WTC11 (cell line): ENCODE results near the gene HTRA1. TPM values are rescaled to one million over a fixed set of nuclear protein-coding genes. Genes with fewer than 3 reads are reported as not detected.
A peak's percentile ranks its signal among the peaks of the same experiment; 100 is the strongest.

Experiments
- ATAC-seq: fragments of 200-7000 bp; cut with Tn5 transposase; 2 replicates; pipeline ENCODE4 v1.10.0; 2021; ENCODE audit warnings: mild to moderate bottlenecking, moderate library complexity
- Bru-seq: library from RNA; stranded (reverse); fragments of 400-500 nt; gene quantifications from one replicate; lab custom pipeline; 2021; lab: Mats Ljungman, UMichigan
- CTCF ChIA-PET: fragments of 300-600 bp; sonication (Branson Sonifier 250); formaldehyde crosslinking; loops from one replicate; lab custom pipeline; 2021; ENCODE audit warnings: antibody characterized with exemption; lab: Charles Lee
- POLR2A ChIA-PET: fragments of 350-600 bp; sonication (Branson Sonifier 250); formaldehyde crosslinking; loops from one replicate; lab custom pipeline; 2021; ENCODE audit warnings: antibody characterized with exemption; lab: Charles Lee
- DNase-seq: peaks from one replicate; pipeline ENCODE4 v3.0.0; 2021; ENCODE audit warnings: low spot score
- H3K27ac Mint-ChIP-seq: 2 replicates; pipeline ENCODE4 v1.8.0; 2021; ENCODE audit warnings: mixed read lengths
- H3K27me3 Mint-ChIP-seq: 2 replicates; pipeline ENCODE4 v1.8.0; 2021; ENCODE audit warnings: low read depth, mild to moderate bottlenecking, moderate library complexity, mixed read lengths
- H3K36me3 Mint-ChIP-seq: 2 replicates; pipeline ENCODE4 v1.8.0; 2021; ENCODE audit warnings: mixed read lengths
- H3K4me1 Mint-ChIP-seq: 2 replicates; pipeline ENCODE4 v1.8.0; 2022; ENCODE audit warnings: mixed read lengths
- H3K4me3 Mint-ChIP-seq: 2 replicates; pipeline ENCODE4 v1.8.0; 2021; ENCODE audit warnings: mild to moderate bottlenecking, moderate library complexity, mixed read lengths
- H3K9me3 Mint-ChIP-seq: 2 replicates; pipeline ENCODE4 v1.8.0; 2021; ENCODE audit warnings: mixed read lengths
- AR ChIP-seq: fragments of 250-450 bp; sonication (Bioruptor Pico); IDR thresholded peaks from 2 replicates; pipeline ENCODE4 v1.9.0; 2021; ENCODE audit warnings: mild to moderate bottlenecking
- ATF1 ChIP-seq: sonication (generic); formaldehyde crosslinking; IDR thresholded peaks from 2 replicates; pipeline ENCODE4 v1.8.1; 2023; ENCODE audit warnings: mild to moderate bottlenecking, moderate library complexity, missing genetic modification reagents
- ATF2 ChIP-seq: sonication (generic); formaldehyde crosslinking; IDR thresholded peaks from 2 replicates; pipeline ENCODE4 v1.8.1; 2022; ENCODE audit warnings: low read depth, missing genetic modification reagents, borderline replicate concordance
- ATF6 ChIP-seq: sonication (generic); formaldehyde crosslinking; IDR thresholded peaks from 2 replicates; pipeline ENCODE4 v1.8.1; 2023; ENCODE audit warnings: mild to moderate bottlenecking, missing genetic modification reagents
- CDX4 ChIP-seq: fragments of 250-450 bp; sonication (Bioruptor Pico); IDR thresholded peaks from 2 replicates; pipeline ENCODE4 v1.9.0; 2021; ENCODE audit warnings: moderate library complexity, mild to moderate bottlenecking, inconsistent platforms, borderline replicate concordance
- CREM ChIP-seq: sonication (generic); formaldehyde crosslinking; IDR thresholded peaks from 2 replicates; pipeline ENCODE4 v1.8.1; 2022; ENCODE audit warnings: mild to moderate bottlenecking, missing genetic modification reagents, moderate library complexity
- FOXP1 ChIP-seq: sonication (generic); formaldehyde crosslinking; IDR thresholded peaks from 2 replicates; pipeline ENCODE4 v1.8.0; 2022; ENCODE audit warnings: missing genetic modification reagents, mild to moderate bottlenecking, moderate library complexity, borderline replicate concordance
- GTF2I ChIP-seq: fragments of 250-450 bp; sonication (Bioruptor Pico); conservative IDR thresholded peaks from 2 replicates; pipeline ENCODE4 v1.4.0; 2021; ENCODE audit warnings: mild to moderate bottlenecking
- HMGA2 ChIP-seq: fragments of 250-450 bp; sonication (Bioruptor Pico); IDR thresholded peaks from 2 replicates; pipeline ENCODE4 v1.4.0; 2021; ENCODE audit warnings: mild to moderate bottlenecking, moderate library complexity
- KAT7 ChIP-seq: sonication (generic); formaldehyde crosslinking; IDR thresholded peaks from 2 replicates; pipeline ENCODE4 v1.8.1; 2023; ENCODE audit warnings: missing genetic modification reagents, mild to moderate bottlenecking, borderline replicate concordance
- MLX ChIP-seq: sonication (generic); formaldehyde crosslinking; IDR thresholded peaks from 2 replicates; pipeline ENCODE4 v1.8.1; 2023; ENCODE audit warnings: mild to moderate bottlenecking, missing genetic modification reagents, moderate library complexity
- MXD4 ChIP-seq: fragments of 250-450 bp; sonication (Bioruptor Pico); IDR thresholded peaks from 2 replicates; pipeline ENCODE4 v1.8.0; 2021; ENCODE audit warnings: mild to moderate bottlenecking, moderate library complexity, borderline replicate concordance
- NFE2L1 ChIP-seq: sonication (generic); formaldehyde crosslinking; IDR thresholded peaks from 2 replicates; pipeline ENCODE4 v1.8.1; 2023; ENCODE audit warnings: missing genetic modification reagents
- RELA ChIP-seq: sonication (generic); formaldehyde crosslinking; IDR thresholded peaks from 2 replicates; pipeline ENCODE4 v1.8.1; 2022; ENCODE audit warnings: missing genetic modification reagents, mild to moderate bottlenecking, borderline replicate concordance
- RORB ChIP-seq: fragments of 250-450 bp; sonication (Bioruptor Pico); IDR thresholded peaks from 2 replicates; pipeline ENCODE4 v1.9.0; 2021; ENCODE audit warnings: mild to moderate bottlenecking
- SMAD4 ChIP-seq: sonication (generic); formaldehyde crosslinking; IDR thresholded peaks from 2 replicates; pipeline ENCODE4 v1.8.0; 2022; ENCODE audit warnings: mild to moderate bottlenecking, missing genetic modification reagents
- TP53 ChIP-seq: sonication (generic); formaldehyde crosslinking; IDR thresholded peaks from 2 replicates; pipeline ENCODE4 v1.8.1; 2023; ENCODE audit warnings: mild to moderate bottlenecking, missing genetic modification reagents
- ZNF121 ChIP-seq: sonication (generic); formaldehyde crosslinking; IDR thresholded peaks from 2 replicates; pipeline ENCODE4 v1.8.0; 2023; ENCODE audit warnings: missing genetic modification reagents
- long read RNA-seq, 3 experiments: library from RNA in 1 of 3; library from capped mRNA in 1 of 3; library from polyadenylated mRNA in 1 of 3; unstranded in 2 of 3; stranded (forward) in 1 of 3; transcript quantifications; one replicate each; pipeline ENCODE4 v2.0.0, GENCODE V29; 2021
- total RNA-seq: library from RNA; stranded (reverse); gene quantifications from 3 replicates; pipeline ENCODE4 v1.2.3, GENCODE V29; 2021
- TF ChIP-seq, protein P1 (sequence below): sonication (generic); formaldehyde crosslinking; IDR thresholded peaks from 2 replicates; pipeline ENCODE4 v1.8.1; 2022; ENCODE audit warnings: mild to moderate bottlenecking, missing genetic modification reagents, moderate library complexity, borderline replicate concordance

HTRA1 gene
- 15.4 to 18.3 TPM (median 16.0 TPM) in 3 replicates for total RNA-seq
- Bru-seq, nascent RNA = percentile 48 among the genes with signal in this experiment
- long read RNA-seq, experiment 1, transcript HTRA1-201 (9 exons, 2,120 nt) = major isoform, 41 of 41 reads
- long read RNA-seq, experiment 1, partial matches to known transcripts = 0 of 41 reads
- long read RNA-seq, experiment 1, other reads (novel, unspliced or antisense) = 0 of 41 reads
- long read RNA-seq, experiment 2, transcript HTRA1-201 (9 exons, 2,120 nt) = major isoform, 21 of 30 reads
- long read RNA-seq, experiment 2, partial matches to known transcripts = 2 of 30 reads
- long read RNA-seq, experiment 2, other reads (novel, unspliced or antisense) = 6 of 30 reads
- long read RNA-seq, experiment 3, partial matches to known transcripts = 2 of 3 reads
- long read RNA-seq, experiment 3, other reads (novel, unspliced or antisense) = 0 of 3 reads

- H3K36me3 Mint-ChIP-seq = no peaks in the 10 kb centered on the region
- CTCF ChIA-PET = interaction anchor here (0.7 to 1.5 kb wide), 3 partner anchors 87 to 182 kb away, joined by 3 to 4 read pairs (median 3); partner anchors contain the start of gene PLEKHA1
- peak; percentile 71 for DNase-seq
- no peak within 1 kb of the TSS for H3K27ac Mint-ChIP-seq
- TF ChIP-seq ATF6 (CRISPR knock-in tag) (no peak), ZNF121 (CRISPR knock-in tag) (no peak), KAT7 (CRISPR knock-in tag) (0 out of 2 replicates have a peak, but pooled peaks have one; percentile 14), TP53 (CRISPR knock-in tag) (0 out of 2 replicates have a peak, but pooled peaks have one; percentile 31)
- TF ChIP-seq, all 79 proteins: peak for 2
- Mint-ChIP-seq H3K4me1 (peaks cover 39% of the 10 kb centered on the region), H3K9me3 (no peaks in the 10 kb centered on the region), H3K27me3 (peaks cover 64% of the 10 kb centered on the region), H3K4me3 (peak within 1 kb of the TSS; percentile 73)
- POLR2A ChIA-PET = no interaction called here
- peak; percentile 69 for ATAC-seq
These were observed at the start of gene HTRA1 for GRCh38 chr10:122461367-122461728. Gene HTRA1, plus strand, starts transcription at chr10:122461553. Its CDS starts 100 bp downstream, at chr10:122461653.

GRCh38 chr10:122413327-122413726 lies 48.0 kb upstream of the HTRA1 start:
- CTCF ChIA-PET = no interaction called here
- TF ChIP-seq FOXP1 (CRISPR knock-in tag) (no peak), CREM (CRISPR knock-in tag) (no peak), RELA (CRISPR knock-in tag) (no peak), ATF2 (CRISPR knock-in tag) (no peak), AR (CRISPR knock-in tag) (no peak), GTF2I (no peak), NFE2L1 (CRISPR knock-in tag) (no peak), MLX (no peak)
- peaks cover 36% of the 10 kb centered on the region for H3K36me3 Mint-ChIP-seq

GRCh38 chr10:122417667-122418066 lies 43.7 kb upstream of the HTRA1 start:
- no peak for ATAC-seq
- POLR2A ChIA-PET = no interaction called here
- Mint-ChIP-seq H3K9me3 (no peaks in the 10 kb centered on the region), H3K4me3 (no peak overlapping the region), H3K4me1 (peaks cover 7% of the 10 kb centered on the region), H3K27me3 (no peaks in the 10 kb centered on the region), H3K36me3 (peaks cover 47% of the 10 kb centered on the region), H3K27ac (no peak overlapping the region)
- TF ChIP-seq MXD4 (no peak), CDX4 (CRISPR knock-in tag) (no peak), ATF1 (CRISPR knock-in tag) (no peak), SMAD4 (no peak), HMGA2 (no peak), RORB (CRISPR knock-in tag) (no peak)
- TF ChIP-seq, protein P1, sequence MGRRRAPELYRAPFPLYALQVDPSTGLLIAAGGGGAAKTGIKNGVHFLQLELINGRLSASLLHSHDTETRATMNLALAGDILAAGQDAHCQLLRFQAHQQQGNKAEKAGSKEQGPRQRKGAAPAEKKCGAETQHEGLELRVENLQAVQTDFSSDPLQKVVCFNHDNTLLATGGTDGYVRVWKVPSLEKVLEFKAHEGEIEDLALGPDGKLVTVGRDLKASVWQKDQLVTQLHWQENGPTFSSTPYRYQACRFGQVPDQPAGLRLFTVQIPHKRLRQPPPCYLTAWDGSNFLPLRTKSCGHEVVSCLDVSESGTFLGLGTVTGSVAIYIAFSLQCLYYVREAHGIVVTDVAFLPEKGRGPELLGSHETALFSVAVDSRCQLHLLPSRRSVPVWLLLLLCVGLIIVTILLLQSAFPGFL = no peak
- no peak for DNase-seq
- CTCF ChIA-PET = no interaction called here

More at GRCh38 chr10:122413327-122413726, 48.0 kb upstream of the HTRA1 start:
- Mint-ChIP-seq H3K4me1 (peaks cover 4% of the 10 kb centered on the region; the same call in 1 of the 2 replicates), H3K9me3 (no peaks in the 10 kb centered on the region), H3K4me3 (no peak overlapping the region), H3K27ac (no peak overlapping the region), H3K27me3 (no peaks in the 10 kb centered on the region)
- no peak for DNase-seq
- ATAC-seq = no peak
- POLR2A ChIA-PET = no interaction called here
